Bronchial epithelial cell (primary cell): ENCODE data around the gene RIMS3. TPM values are rescaled to one million over a fixed set of nuclear protein-coding genes. Genes with fewer than 3 reads are reported as not detected.
"Not testable (repeated sequence)": the region's sequence is repeated elsewhere in the genome, so short reads cannot be mapped to it uniquely, and the experiment has no call there.

Source experiments
- DNase-seq: peaks from one replicate; pipeline ENCODE4 v3.0.0-alpha.2; 2010; ENCODE audit warnings: low read depth
- FAIRE-seq: peaks from 2 replicates; lab custom pipeline; 2011; peaks lifted over from hg19 to GRCh38; lab: Jason Lieb, UNC
- H3K27me3 ChIP-seq: 2 replicates; pipeline ENCODE4 v1.5.1; 2011; ENCODE audit warnings: low read length; ENCODE audit not compliant: control insufficient read depth, insufficient read depth
- H3K36me3 ChIP-seq: 2 replicates; pipeline ENCODE4 v1.5.1; 2011; ENCODE audit warnings: low read length; ENCODE audit not compliant: control insufficient read depth, insufficient read depth
- H3K4me3 ChIP-seq: 2 replicates; pipeline ENCODE4 v1.5.1; 2011; ENCODE audit warnings: mild to moderate bottlenecking, low read depth, low read length, control low read depth
- total RNA-seq: library from RNA; depleted of rRNA; stranded (reverse); fragments of >200 nt; gene quantifications from 2 replicates; pipeline ENCODE4 v1.2.1, GENCODE V29; 2014
- TF ChIP-seq, protein P1 (sequence below): IDR thresholded peaks from 2 replicates; pipeline ENCODE4 v1.5.1; 2011; ENCODE audit warnings: mild to moderate bottlenecking, moderate library complexity, low read length, control low read depth, inconsistent platforms; ENCODE audit not compliant: insufficient read depth, severe bottlenecking

RIMS3 gene
- total RNA-seq, 1 donor from 2014 or later = 0.26 TPM

DNA sequence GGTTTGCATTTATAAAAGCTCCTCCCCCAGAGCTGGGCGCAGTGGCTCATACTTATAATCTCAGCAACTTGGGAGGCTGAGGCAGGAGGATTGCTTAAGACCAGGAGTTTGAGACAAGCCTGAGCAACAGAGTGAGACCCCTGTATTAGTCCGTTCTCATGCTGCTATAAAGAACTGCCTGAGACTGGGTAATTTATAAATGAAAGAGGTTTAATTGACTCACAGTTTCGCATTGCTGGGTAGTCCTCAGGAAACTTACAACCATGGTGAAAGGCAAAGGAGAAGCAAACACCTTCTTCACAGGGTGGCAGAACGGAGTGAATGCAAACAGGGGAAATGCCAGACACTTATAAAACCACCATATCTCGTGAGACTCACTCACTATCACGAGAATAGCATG is 81.5 kb downstream of the RIMS3 start:
- Histone ChIP-seq H3K4me3 (no peak overlapping the region), H3K36me3 (no peaks in the 10 kb centered on the region), H3K27me3 (no peaks in the 10 kb centered on the region)
- DNase-seq = no peak
- TF ChIP-seq, protein P1, sequence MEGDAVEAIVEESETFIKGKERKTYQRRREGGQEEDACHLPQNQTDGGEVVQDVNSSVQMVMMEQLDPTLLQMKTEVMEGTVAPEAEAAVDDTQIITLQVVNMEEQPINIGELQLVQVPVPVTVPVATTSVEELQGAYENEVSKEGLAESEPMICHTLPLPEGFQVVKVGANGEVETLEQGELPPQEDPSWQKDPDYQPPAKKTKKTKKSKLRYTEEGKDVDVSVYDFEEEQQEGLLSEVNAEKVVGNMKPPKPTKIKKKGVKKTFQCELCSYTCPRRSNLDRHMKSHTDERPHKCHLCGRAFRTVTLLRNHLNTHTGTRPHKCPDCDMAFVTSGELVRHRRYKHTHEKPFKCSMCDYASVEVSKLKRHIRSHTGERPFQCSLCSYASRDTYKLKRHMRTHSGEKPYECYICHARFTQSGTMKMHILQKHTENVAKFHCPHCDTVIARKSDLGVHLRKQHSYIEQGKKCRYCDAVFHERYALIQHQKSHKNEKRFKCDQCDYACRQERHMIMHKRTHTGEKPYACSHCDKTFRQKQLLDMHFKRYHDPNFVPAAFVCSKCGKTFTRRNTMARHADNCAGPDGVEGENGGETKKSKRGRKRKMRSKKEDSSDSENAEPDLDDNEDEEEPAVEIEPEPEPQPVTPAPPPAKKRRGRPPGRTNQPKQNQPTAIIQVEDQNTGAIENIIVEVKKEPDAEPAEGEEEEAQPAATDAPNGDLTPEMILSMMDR = no peak
- FAIRE-seq = no peak

DNA sequence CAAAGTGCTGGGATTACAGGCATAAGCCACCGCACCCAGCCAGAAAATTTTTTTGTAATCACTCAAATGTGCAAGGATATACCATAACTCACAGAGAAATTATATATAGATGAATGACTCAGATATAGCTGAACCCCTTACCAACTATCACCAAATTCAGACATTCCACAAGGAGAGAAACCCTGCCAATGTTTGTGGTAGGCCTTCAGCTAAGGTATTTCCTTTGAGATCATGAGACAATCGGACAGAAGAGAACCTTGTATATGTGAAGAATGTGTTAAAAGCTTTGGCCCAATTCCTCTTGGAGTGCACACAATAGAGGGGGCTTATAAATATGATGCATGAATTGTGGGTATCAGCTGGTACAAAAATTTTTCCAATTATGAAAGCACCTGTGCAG is 83.4 kb downstream of the RIMS3 start:
- no peak for FAIRE-seq
- no peaks in the 10 kb centered on the region for H3K36me3 ChIP-seq

DNA sequence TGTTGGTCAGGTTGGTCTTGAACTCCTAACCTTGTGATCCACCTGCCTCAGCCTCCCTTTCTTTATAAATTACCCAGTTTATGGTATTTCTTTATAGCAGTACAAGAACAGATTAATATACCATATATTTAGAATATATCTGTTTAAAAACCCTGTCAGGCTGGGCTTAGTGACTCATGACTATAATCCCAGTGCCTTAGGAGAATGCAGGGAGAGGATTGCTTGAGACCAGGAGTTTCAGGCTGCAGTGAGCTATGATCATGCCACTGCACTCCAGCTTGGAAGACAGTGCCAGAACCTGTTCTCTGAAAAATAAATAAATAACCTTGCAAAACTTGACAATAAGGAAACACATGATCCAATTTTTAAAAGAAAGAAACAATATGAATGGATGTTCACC is 90.1 kb downstream of the RIMS3 start:
- no peak for FAIRE-seq
- H3K4me3 ChIP-seq = no peak overlapping the region

More for the DNA sequence above, 83.4 kb downstream of the RIMS3 start:
- no peaks in the 10 kb centered on the region for H3K27me3 ChIP-seq
- H3K4me3 ChIP-seq = no peak overlapping the region
- no peak for DNase-seq
- TF ChIP-seq, protein P1 = no peak

DNA sequence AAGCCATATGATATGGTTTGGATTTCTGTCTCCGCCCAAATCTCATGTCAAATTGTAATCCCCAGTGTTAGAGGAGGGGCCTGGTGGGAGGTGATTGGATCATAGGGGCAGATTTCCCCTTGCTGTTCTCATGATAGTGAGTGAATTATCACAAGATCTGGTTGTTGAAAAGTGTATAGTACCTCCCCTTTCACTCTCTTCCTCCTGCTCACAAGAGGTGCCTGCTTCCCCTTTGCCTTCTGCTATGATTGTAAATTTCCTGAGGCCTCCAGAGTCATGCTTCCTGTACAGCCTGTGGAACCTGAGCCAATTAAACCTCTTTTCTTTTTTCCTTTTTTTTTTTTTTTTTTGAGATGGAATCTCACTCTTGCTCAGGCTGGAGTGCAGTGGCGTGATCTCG is 90.7 kb downstream of the RIMS3 start:
- peak; percentile 16 for DNase-seq

More for the DNA sequence above, 90.1 kb downstream of the RIMS3 start:
- no peaks in the 10 kb centered on the region for H3K27me3 ChIP-seq
- DNase-seq = peak; percentile 18
- no peaks in the 10 kb centered on the region for H3K36me3 ChIP-seq
- TF ChIP-seq, protein P1 = no peak

More for the DNA sequence above, 90.7 kb downstream of the RIMS3 start:
- not testable (repeated sequence) for H3K27me3 ChIP-seq, FAIRE-seq, H3K4me3 ChIP-seq, H3K36me3 ChIP-seq

Other genes with a start within 250 kb of the RIMS3 start
- 1.6 and 2.6 TPM in 2 replicates for gene ZFP69B, start 215.2 kb downstream of the RIMS3 start, total RNA-seq
- gene ZFP69, start 188.4 kb downstream of the RIMS3 start, total RNA-seq = 1.9 and 2.1 TPM in 2 replicates
- gene EXO5, start 156.9 kb downstream of the RIMS3 start, total RNA-seq = 5.5 and 6.3 TPM in 2 replicates
- 1.3 and 1.7 TPM in 2 replicates for gene ZNF684, start 134.0 kb downstream of the RIMS3 start, total RNA-seq
- gene NFYC, start 26.0 kb upstream of the RIMS3 start, total RNA-seq = 22.5 and 22.9 TPM in 2 replicates
- gene KCNQ4, start 118.1 kb upstream of the RIMS3 start, total RNA-seq = under 0.01 TPM in 2 replicates
- 4.7 and 5.0 TPM in 2 replicates for gene CITED4, start 196.7 kb upstream of the RIMS3 start, total RNA-seq